ENCODE results near the gene HLA-DOA. TPM values are rescaled to one million over a fixed set of nuclear protein-coding genes. Genes with fewer than 3 reads are reported as not detected.

Gene HLA-DOA
- polyA plus RNA-seq, 6 donors from 2014 or later: 219 to 598 (median 388) TPM

DNA sequence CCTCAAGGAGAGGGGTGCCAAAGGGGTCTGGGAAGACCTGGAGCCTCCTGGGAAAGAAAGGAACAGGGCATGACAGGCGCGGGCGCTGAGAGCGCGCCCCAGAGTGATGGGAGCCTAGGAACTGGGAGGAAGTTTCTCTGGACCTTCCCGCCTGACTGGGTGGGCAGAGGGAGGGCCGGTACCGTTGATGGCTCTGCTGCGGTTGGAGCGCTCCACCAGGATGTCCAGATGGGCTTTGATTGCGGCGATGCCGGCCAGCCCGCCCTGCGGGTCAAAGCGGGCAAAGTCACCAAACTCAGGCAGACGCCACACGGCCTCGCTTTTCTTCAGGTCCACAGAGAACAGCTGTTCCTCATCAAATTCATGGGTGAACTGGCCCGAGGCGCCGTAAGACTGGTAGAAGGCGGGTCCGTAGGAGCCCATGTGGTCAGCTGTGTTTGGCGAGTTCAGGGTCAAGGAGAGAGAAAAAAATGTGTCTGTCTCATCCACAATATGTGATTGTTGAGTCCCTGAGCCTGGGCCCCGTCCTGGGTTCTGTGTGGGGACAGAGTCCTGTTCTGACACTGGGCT is 1.5 kb downstream of the HLA-DOA start:
- Mint-ChIP-seq H3K36me3 (peaks cover 6 to 38% of the 10 kb centered on the region in 2 donors), H3K4me1 (peaks cover 47 to 66% (median 56%) of the 10 kb centered on the region in 3 donors), H3K27me3 (no peaks in the 10 kb centered on the region), H3K4me3 (peak overlapping the region; percentile 89 to 100 (median 98)), H3K9me3 (no peaks in the 10 kb centered on the region), H3K27ac (peak overlapping the region; percentile 95 to 99 (median 98))
- ATAC-seq (ENCODE audit: low read depth in 2 of 2) (no peak), DNase-seq (no peak)

DNA sequence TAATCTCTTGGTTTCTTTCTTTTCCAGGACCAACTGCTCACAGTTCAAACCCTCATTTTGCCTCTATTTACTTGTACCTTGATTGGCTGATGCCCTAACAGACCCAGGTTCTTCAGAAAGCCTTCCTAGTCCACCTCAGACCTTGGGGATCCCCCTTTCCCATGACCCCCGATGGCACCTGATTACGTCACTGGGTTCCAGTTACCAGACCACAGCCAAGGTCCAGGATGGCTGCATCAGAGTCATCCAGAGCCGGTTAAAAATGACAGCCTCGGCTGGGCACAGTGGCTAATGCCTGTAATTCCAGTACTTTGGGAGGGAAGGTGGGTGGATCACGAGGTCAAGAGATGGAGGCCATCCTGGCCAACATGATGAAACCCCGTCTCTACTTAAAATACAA is 4.5 kb downstream of the HLA-DOA start:
- H3K36me3 Mint-ChIP-seq: peaks cover 6 to 44% of the 10 kb centered on the region in 2 donors
- DNase-seq (no peak), ATAC-seq (ENCODE audit: low read depth in 2 of 2) (no peak)
- H3K9me3 Mint-ChIP-seq: no peaks in the 10 kb centered on the region
- peak overlapping the region in 4 of 6 donors; percentile 26 to 98 (median 80) for H3K27ac Mint-ChIP-seq
- no peaks in the 10 kb centered on the region for H3K27me3 Mint-ChIP-seq
- H3K4me1 Mint-ChIP-seq: peaks cover 59 to 73% (median 70%) of the 10 kb centered on the region in 3 donors
- H3K4me3 Mint-ChIP-seq: peak overlapping the region in 2 of 8 donors; percentile 49 to 64

DNA sequence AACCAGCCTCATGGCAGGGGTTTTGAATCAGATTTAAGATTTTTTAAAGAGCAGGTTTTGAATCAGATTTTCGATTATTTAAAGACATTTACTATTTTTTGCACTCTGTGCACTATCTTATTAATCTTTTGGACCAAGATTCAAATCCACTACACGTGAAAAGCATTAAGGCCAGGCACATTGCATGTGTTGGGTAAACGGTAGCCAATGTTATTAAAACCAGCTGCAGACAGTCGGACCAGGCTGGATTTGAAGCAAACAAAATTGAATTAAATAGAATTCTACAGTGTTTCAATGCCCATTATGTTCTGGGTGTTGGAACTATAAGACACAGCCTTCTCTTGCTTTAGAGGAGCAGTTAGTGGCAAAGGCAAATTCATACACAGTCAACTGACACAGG is 7.7 kb downstream of the HLA-DOA start:
- Mint-ChIP-seq H3K4me1 (peaks cover 32 to 48% (median 45%) of the 10 kb centered on the region in 3 donors), H3K27me3 (no peaks in the 10 kb centered on the region), H3K4me3 (peak overlapping the region in 1 of 8 donors; percentile 72), H3K27ac (peak overlapping the region in 4 of 6 donors; percentile 32 to 90 (median 53)), H3K36me3 (peaks cover 6 to 18% of the 10 kb centered on the region in 2 donors), H3K9me3 (no peaks in the 10 kb centered on the region)
- ATAC-seq (ENCODE audit: low read depth in 2 of 2): no peak
- no peak for DNase-seq

DNA sequence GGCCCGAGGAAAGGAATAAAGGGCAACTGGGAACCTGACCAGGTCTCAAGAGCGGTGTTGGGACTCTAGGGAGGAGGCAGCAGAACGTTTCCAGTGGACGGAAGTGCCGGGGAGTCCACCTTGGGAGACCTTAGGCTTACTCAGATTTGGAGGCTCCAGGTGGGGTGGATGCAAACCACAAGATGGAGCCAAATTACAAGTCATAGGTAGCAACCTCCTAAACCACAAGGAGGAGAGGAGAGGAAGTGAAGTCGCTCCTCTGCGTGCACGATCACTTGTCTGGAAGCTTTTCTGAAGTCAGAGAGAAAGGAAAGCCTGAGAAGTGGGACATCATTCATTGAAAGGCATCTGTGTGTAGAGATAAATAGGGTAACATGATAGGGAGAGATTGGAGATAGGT is 9.3 kb downstream of the HLA-DOA start:
- peak overlapping the region in 5 of 6 donors; percentile 39 to 79 (median 69) for H3K27ac Mint-ChIP-seq
- H3K36me3 Mint-ChIP-seq: peaks cover 0 to 6% of the 10 kb centered on the region in 2 donors
- H3K27me3 Mint-ChIP-seq: no peaks in the 10 kb centered on the region
- H3K9me3 Mint-ChIP-seq: no peaks in the 10 kb centered on the region
- ATAC-seq (ENCODE audit: low read depth in 2 of 2) (peak; percentile 93 to 97), DNase-seq (peak; percentile 52)
- peaks cover 24 to 38% (median 34%) of the 10 kb centered on the region in 3 donors for H3K4me1 Mint-ChIP-seq
- H3K4me3 Mint-ChIP-seq: peak overlapping the region in 4 of 8 donors; percentile 2 to 74 (median 31)

DNA sequence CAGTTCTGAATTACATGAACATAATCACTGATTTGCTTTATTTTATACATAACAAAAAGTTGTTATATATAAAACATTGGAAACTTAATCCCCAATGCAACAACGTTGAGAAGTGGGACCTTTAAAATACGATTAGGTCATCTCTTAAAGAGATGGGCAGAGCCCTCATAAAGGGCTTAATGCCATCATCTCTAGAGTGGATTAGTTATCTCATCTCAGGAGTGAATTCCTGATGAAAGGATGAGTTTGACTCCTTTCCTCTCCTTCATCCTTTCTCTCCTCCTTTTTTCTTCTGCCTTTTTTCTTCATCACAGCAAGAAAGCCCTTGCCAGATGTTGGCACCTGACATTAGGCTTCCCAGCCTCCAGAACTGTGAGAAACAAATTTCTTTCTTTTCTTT is 13.9 kb downstream of the HLA-DOA start:
- peaks cover 8 to 9% (median 8%) of the 10 kb centered on the region in 3 donors for H3K4me1 Mint-ChIP-seq
- no peaks in the 10 kb centered on the region for H3K36me3 Mint-ChIP-seq
- no peak for ATAC-seq (ENCODE audit: low read depth in 2 of 2)
- H3K27me3 Mint-ChIP-seq: peaks cover 0 to 5% (median 0%) of the 10 kb centered on the region in 3 donors
- H3K4me3 Mint-ChIP-seq: no peak overlapping the region
- no peak overlapping the region for H3K27ac Mint-ChIP-seq
- no peak for DNase-seq
- no peaks in the 10 kb centered on the region for H3K9me3 Mint-ChIP-seq

DNA sequence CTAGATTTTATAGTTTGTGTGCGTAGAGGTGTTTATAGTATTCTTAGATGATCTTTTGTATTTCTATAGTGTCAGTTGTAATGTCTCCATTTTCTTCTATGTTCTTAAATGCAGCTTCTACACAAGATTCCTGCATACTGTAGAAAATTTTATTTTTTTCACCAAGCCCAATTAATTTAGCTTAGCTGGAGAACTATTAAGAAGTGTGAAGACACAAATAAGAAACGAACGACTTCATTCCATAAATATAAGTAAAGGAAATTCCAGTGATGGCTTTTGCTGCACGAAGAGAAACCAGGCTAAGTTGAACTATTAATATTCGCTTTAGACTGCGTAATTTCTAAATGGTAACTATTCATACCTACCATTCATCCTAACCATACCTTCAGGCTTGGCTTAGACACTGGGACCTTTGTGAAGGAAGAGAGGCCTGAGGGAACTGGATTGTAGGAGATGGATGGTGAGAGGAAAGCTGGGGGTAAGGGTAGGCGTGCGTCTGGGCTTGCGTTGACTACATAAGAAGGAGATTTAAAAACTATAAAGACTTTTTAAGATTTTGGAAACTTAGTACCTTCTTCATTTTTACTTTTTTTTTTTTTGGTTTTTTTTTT is 15.9 kb downstream of the HLA-DOA start:
- H3K27ac Mint-ChIP-seq: no peak overlapping the region
- peaks cover 0 to 5% (median 0%) of the 10 kb centered on the region in 3 donors for H3K27me3 Mint-ChIP-seq
- DNase-seq (no peak), ATAC-seq (ENCODE audit: low read depth in 2 of 2) (no peak)
- H3K9me3 Mint-ChIP-seq: no peaks in the 10 kb centered on the region
- no peaks in the 10 kb centered on the region for H3K4me1 Mint-ChIP-seq
- no peak overlapping the region for H3K4me3 Mint-ChIP-seq
- H3K36me3 Mint-ChIP-seq: no peaks in the 10 kb centered on the region

DNA sequence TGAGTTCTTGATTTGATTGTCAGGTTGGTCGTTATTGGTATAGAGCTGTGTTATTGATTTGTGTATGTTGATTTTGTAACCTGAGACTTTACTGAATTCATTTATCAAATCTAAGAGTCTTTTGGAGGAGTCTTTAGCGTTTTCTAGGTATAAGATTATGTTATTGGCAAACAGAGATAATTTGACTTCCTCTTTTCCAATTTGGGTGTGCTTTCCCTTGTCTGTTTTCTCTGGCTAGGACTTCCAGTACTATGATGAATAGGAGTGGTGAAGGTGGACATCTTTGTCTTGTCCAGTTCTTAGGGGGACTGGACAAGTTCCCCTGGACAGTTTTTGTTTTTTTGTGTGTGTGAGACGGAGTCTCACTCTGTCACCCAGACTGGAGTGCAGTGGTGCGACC is 17.4 kb downstream of the HLA-DOA start:
- no peak for DNase-seq
- no peaks in the 10 kb centered on the region for H3K9me3 Mint-ChIP-seq
- H3K27ac Mint-ChIP-seq: no peak overlapping the region
- H3K27me3 Mint-ChIP-seq: peaks cover 0 to 5% (median 0%) of the 10 kb centered on the region in 3 donors
- H3K4me1 Mint-ChIP-seq: peaks cover 4 to 6% (median 5%) of the 10 kb centered on the region in 3 donors
- ATAC-seq (ENCODE audit: low read depth in 2 of 2): no peak
- no peaks in the 10 kb centered on the region for H3K36me3 Mint-ChIP-seq
- no peak overlapping the region for H3K4me3 Mint-ChIP-seq

DNA sequence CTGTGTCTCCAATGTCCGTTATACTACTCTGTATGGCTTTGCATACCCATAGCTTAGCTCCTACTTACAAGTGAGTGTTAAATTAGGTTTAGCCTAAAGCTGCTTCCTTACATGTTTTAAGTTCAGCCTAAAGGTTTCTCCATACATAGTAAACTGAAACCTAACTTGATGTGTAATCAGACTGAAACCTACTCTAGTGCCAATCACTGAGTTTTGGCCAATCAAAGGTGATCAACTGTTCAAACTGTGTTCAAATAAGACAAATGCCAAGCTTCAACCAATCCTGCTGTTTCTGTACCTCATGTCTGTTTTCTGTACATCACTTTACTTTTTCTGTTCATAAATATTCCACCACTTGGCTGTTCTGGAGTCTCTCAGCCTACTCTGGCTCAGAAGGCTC is 20.0 kb downstream of the HLA-DOA start:
- ATAC-seq (ENCODE audit: low read depth in 2 of 2): no peak
- no peak for DNase-seq
- Mint-ChIP-seq H3K4me3 (no peak overlapping the region), H3K36me3 (no peaks in the 10 kb centered on the region), H3K27ac (no peak overlapping the region), H3K27me3 (peaks cover 0 to 5% (median 0%) of the 10 kb centered on the region in 3 donors), H3K9me3 (no peaks in the 10 kb centered on the region), H3K4me1 (peaks cover 13 to 16% (median 15%) of the 10 kb centered on the region in 3 donors)

DNA sequence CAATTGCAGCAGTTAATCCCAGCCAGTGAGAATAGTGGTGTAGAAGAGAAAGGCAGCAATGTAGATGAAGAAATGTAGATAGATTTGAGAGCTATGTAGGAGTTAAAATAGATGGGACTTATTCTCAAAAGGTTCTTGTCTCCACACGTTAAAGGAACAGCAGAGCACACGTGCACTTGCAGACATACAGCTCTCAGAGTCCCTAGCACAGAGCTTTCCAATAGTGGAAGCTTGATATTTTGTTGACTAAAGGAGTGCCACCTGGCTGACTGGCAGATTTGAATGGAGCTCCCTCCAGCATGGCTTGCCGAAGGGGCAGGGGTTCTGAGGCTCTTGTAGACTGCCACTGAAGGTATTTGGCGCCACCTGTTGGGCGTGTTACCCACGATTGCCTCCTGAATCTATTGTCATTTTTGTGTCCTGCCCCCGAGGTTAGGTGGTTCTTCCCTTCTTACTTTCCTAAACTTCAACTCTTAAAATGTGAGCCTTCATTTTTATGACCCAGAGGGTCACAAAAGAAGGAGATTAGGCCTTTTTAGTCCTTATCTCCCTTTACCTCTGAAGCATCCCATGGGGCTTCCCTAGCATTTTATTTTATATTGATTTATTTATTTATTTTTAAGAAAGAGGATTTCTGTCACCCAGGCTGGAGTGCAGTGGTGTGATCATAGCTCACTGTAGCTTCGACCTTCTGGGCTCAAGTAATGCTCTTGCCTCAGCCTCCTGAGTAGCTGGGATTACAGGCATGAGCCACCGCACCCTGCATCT is 24.6 kb downstream of the HLA-DOA start:
- Mint-ChIP-seq H3K4me3 (peak overlapping the region in 1 of 8 donors; percentile 2), H3K27ac (peak overlapping the region; percentile 5 to 96 (median 42)), H3K9me3 (no peaks in the 10 kb centered on the region), H3K27me3 (no peaks in the 10 kb centered on the region), H3K36me3 (peaks cover 10 to 13% of the 10 kb centered on the region in 2 donors), H3K4me1 (peaks cover 31 to 35% (median 34%) of the 10 kb centered on the region in 3 donors)
- ATAC-seq (ENCODE audit: low read depth in 2 of 2) (peak; percentile 96 to 98), DNase-seq (peak; percentile 84)

DNA sequence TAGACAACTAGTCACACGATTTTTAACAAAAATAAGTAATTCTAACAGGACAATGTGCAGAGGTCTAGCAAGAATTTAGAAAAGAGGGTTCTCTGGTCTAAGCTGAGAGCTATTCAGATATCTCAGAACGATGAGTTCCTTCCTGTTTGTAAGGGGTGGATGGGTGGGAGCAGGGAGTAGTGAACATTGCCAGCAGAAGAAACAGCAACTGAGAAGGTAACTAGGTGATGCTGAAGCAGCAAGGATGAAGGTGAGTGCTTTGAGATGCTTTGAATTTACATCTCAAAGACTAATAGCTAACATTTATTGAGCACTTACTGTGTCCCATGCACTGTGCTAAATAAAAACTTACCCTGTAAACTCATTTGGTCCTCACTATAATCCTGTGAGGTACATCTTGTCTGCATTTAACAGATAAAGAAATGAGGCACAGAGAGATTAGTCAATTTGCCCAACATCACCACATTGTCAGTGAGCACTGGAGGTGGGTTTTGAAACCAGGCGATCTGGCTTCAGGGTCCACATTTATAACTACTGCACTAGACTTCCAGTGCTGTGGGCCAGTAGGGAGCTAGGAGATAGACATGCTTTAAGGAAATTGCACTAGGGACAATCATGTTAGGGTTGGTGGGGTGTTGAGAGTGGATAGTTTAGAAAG is 25.3 kb downstream of the HLA-DOA start:
- no peak for DNase-seq
- no peak for ATAC-seq (ENCODE audit: low read depth in 2 of 2)
- peak overlapping the region; percentile 27 to 96 (median 58) for H3K27ac Mint-ChIP-seq
- H3K36me3 Mint-ChIP-seq: peaks cover 14 to 18% of the 10 kb centered on the region in 2 donors
- no peaks in the 10 kb centered on the region for H3K9me3 Mint-ChIP-seq
- H3K4me3 Mint-ChIP-seq: peak overlapping the region in 1 of 8 donors; percentile 2
- H3K27me3 Mint-ChIP-seq: no peaks in the 10 kb centered on the region
- H3K4me1 Mint-ChIP-seq: peaks cover 35 to 37% (median 37%) of the 10 kb centered on the region in 3 donors

DNA sequence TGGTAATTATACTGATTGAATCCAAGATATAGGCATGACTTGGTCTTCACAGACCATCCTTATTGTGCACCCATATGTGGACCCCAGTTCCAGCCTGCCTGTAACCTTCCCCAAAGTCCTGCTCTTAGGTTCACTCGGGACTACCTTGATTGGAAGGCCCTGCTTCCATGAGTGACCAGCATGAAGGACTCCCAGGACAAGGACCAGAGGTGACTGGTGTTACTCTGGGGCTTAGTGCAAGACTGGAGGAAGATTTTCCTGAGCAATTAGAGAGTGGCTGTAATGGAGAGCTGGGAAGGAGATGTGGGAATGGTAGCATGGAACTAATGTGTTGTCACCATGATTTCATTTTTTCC is 25.9 kb downstream of the HLA-DOA start:
- H3K27ac Mint-ChIP-seq: peak overlapping the region in 3 of 6 donors; percentile 27 to 88 (median 60)
- H3K4me1 Mint-ChIP-seq: peaks cover 35 to 43% (median 41%) of the 10 kb centered on the region in 3 donors
- ATAC-seq (ENCODE audit: low read depth in 2 of 2) (no peak), DNase-seq (no peak)
- no peaks in the 10 kb centered on the region for H3K9me3 Mint-ChIP-seq
- H3K4me3 Mint-ChIP-seq: peak overlapping the region in 1 of 8 donors; percentile 1
- peaks cover 14 to 18% of the 10 kb centered on the region in 2 donors for H3K36me3 Mint-ChIP-seq
- H3K27me3 Mint-ChIP-seq: no peaks in the 10 kb centered on the region

DNA sequence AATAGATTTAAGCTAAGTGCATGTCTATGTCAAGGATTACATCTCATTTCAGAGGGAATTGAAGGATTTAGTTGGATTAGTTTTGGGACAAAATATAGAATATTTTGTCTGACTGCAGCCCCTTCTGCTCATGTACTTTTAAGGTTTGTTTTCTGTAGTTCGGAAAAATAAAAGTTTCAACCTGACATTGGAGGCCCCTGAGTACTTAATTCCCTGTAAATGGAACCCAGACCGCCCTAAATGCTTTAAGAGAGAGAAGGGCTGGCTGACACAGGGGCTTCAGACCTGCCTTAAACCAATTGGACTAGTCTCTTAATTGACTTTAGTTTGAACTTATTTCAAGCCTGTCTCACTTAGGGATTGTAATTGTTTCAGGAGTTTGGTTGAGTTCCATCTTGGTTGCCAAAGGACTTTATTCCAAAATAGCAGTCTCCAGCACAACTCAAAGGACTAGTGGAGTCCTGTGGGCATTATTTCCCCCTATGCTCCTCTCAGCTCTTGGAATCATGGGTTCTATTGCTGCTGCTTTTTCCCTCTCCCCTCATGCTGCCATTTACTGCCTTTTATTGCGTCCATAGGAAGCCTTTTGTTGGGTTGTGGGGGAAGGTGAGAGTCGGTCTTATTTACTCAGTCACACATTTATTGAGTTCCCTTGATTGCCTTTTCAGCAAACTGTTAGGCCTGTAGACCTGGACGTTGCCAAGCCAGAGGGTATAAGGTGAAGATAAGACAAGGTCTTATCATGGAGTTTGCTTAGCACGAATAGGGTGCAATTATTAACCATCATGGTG is 26.5 kb downstream of the HLA-DOA start:
- DNase-seq: no peak
- Mint-ChIP-seq H3K9me3 (no peaks in the 10 kb centered on the region), H3K27me3 (no peaks in the 10 kb centered on the region), H3K36me3 (peaks cover 18 to 22% of the 10 kb centered on the region in 2 donors), H3K27ac (peak overlapping the region in 5 of 6 donors; percentile 19 to 84 (median 62)), H3K4me3 (no peak overlapping the region), H3K4me1 (peaks cover 36 to 47% (median 43%) of the 10 kb centered on the region in 3 donors)
- ATAC-seq (ENCODE audit: low read depth in 2 of 2): no peak
